Activated CD8-positive, alpha-beta memory T cell treated with anti-CD3 and anti-CD28 coated beads, Interleukin-2, amount 50 U/mL, for 48 hours (primary cell): Measurements from ENCODE around the gene SLC1A5.
"Not testable (repeated sequence)": the region's sequence is repeated elsewhere in the genome, so short reads cannot be mapped to it uniquely, and the experiment has no call there.

Experiments
- DNase-seq: peaks from one replicate; pipeline ENCODE4 v3.0.0-alpha.2; 2020

Gene SLC1A5

GRCh38 chr19:46788262-46788967 lies at the start of gene SLC1A5:
TSS of gene SLC1A5 (minus strand) at chr19:46788594. CDS start at chr19:46787965, 629 bp downstream.
- peak; percentile 99 for DNase-seq

GRCh38 chr19:46838160-46838559 lies 49.8 kb upstream of the SLC1A5 start:
- DNase-seq, result no peak

GRCh38 chr19:46834984-46835383 lies 46.6 kb upstream of the SLC1A5 start:
- no peak for DNase-seq

GRCh38 chr19:46834121-46834520 lies 45.7 kb upstream of the SLC1A5 start:
- DNase-seq, result no peak

- DNase-seq, result no peak
Measured at GRCh38 chr19:46830864-46831263, 42.5 kb upstream of the SLC1A5 start.

- DNase-seq, result no peak
Measured at GRCh38 chr19:46828484-46828883, 40.1 kb upstream of the SLC1A5 start.

- DNase-seq, result no peak
Measured at GRCh38 chr19:46825731-46826055, 37.3 kb upstream of the SLC1A5 start.

- no peak for DNase-seq
Measured at GRCh38 chr19:46824890-46825730, 36.7 kb upstream of the SLC1A5 start.

- no peak for DNase-seq
Measured at GRCh38 chr19:46823049-46823448, 34.7 kb upstream of the SLC1A5 start.

GRCh38 chr19:46822410-46822787 lies 34.0 kb upstream of the SLC1A5 start:
- DNase-seq, result not testable (repeated sequence)

GRCh38 chr19:46821512-46822409 lies 33.4 kb upstream of the SLC1A5 start:
- peak; percentile 77 for DNase-seq

- no peak for DNase-seq
Measured at GRCh38 chr19:46818812-46819211, 30.4 kb upstream of the SLC1A5 start.

- no peak for DNase-seq
Measured at GRCh38 chr19:46815833-46816627, 27.6 kb upstream of the SLC1A5 start.

- DNase-seq, result no peak
Measured at GRCh38 chr19:46813839-46814358, 25.5 kb upstream of the SLC1A5 start.

GRCh38 chr19:46812977-46813838 lies 24.8 kb upstream of the SLC1A5 start:
- no peak for DNase-seq

- no peak for DNase-seq
Measured at GRCh38 chr19:46809534-46810272, 21.3 kb upstream of the SLC1A5 start.

- no peak for DNase-seq
Measured at GRCh38 chr19:46806656-46807055, 18.3 kb upstream of the SLC1A5 start.

- not testable (repeated sequence) for DNase-seq
Measured at GRCh38 chr19:46804432-46804831, 16.0 kb upstream of the SLC1A5 start.

- DNase-seq, result no peak
Measured at GRCh38 chr19:46803555-46803954, 15.2 kb upstream of the SLC1A5 start.

- DNase-seq, result no peak
Measured at GRCh38 chr19:46802152-46802551, 13.8 kb upstream of the SLC1A5 start.
